Fibroblast of lung (primary cell): ENCODE measurements around the gene PCBP3. TPM values are rescaled to one million over a fixed set of nuclear protein-coding genes. Genes with fewer than 3 reads are reported as not detected.

Source experiments
- DNase-seq, 2 donors: peaks; one replicate each; pipeline versions ENCODE4 v3.0.0 to v3.0.0-alpha.2; 2010; ENCODE audit warnings: low read depth in 2 of 2
- H2AFZ ChIP-seq: 2 replicates; pipeline ENCODE4 v1.5.1; 2012; ENCODE audit warnings: low read length, control low read depth, inconsistent platforms
- H3K27ac ChIP-seq: 2 replicates; pipeline ENCODE4 v1.5.1; 2011; ENCODE audit warnings: low read length, control low read depth; ENCODE audit not compliant: insufficient read depth
- H3K27me3 ChIP-seq: 2 replicates; pipeline ENCODE4 v1.5.1; 2011; ENCODE audit warnings: mild to moderate bottlenecking, low read length; ENCODE audit not compliant: control insufficient read depth, insufficient read depth
- H3K36me3 ChIP-seq: 2 replicates; pipeline ENCODE4 v1.5.1; 2011; ENCODE audit warnings: low read length; ENCODE audit not compliant: control insufficient read depth, insufficient read depth
- H3K4me1 ChIP-seq: 2 replicates; pipeline ENCODE4 v1.5.1; 2011; ENCODE audit warnings: low read length; ENCODE audit not compliant: control insufficient read depth, insufficient read depth; ENCODE audit errors: extremely low read depth
- H3K4me2 ChIP-seq: 2 replicates; pipeline ENCODE4 v1.5.1; 2011; ENCODE audit warnings: low read length, control low read depth; ENCODE audit not compliant: insufficient read depth; ENCODE audit errors: extremely low read depth
- H3K4me3 ChIP-seq, 4 experiments: fragments of 200-600 bp in 1 of 4; sonication (generic) in 1 of 4; replicated peaks in 1 of 4; 2 replicates each; pipeline ENCODE4 v1.5.1; 2011 to 2016; ENCODE audit warnings: low read length in 4 of 4, low read depth in 3 of 4, mild to moderate bottlenecking in 3 of 4, control low read depth in 2 of 4, inconsistent platforms in 1 of 4, mixed read lengths in 1 of 4; ENCODE audit not compliant: insufficient read depth in 1 of 4; ENCODE audit errors: control extremely low read depth in 1 of 4
- H3K79me2 ChIP-seq: 2 replicates; pipeline ENCODE4 v1.5.1; 2012; ENCODE audit warnings: mild to moderate bottlenecking, low read length, inconsistent platforms; ENCODE audit not compliant: control insufficient read depth, insufficient read depth
- H3K9ac ChIP-seq: 2 replicates; pipeline ENCODE4 v1.5.1; 2011; ENCODE audit warnings: mild to moderate bottlenecking, low read length, control low read depth; ENCODE audit not compliant: insufficient read depth
- H3K9me3 ChIP-seq: 2 replicates; pipeline ENCODE4 v1.5.1; 2012; ENCODE audit warnings: low read depth, low read length; ENCODE audit not compliant: control insufficient read depth, insufficient read depth
- H4K20me1 ChIP-seq: 2 replicates; pipeline ENCODE4 v1.5.1; 2011; ENCODE audit warnings: low read length; ENCODE audit not compliant: control insufficient read depth, insufficient read depth; ENCODE audit errors: extremely low read depth
- EZH2 ChIP-seq: IDR thresholded peaks from 2 replicates; pipeline ENCODE4 v1.5.1; 2012; ENCODE audit warnings: low read length, control low read depth, mild to moderate bottlenecking; ENCODE audit errors: missing control alignments
- polyA plus RNA-seq, 2 donors: library from polyadenylated mRNA; depleted of rRNA in 1 of 2; stranded (reverse) in 1 of 2; unstranded in 1 of 2; fragments of >200 nt; gene quantifications; 2 replicates each; pipeline ENCODE4 v1.2.1, GENCODE V29; 2011 to 2012; ENCODE audit warnings: missing spikeins in 1 of 2
- total RNA-seq: library from RNA; depleted of rRNA; stranded (reverse); fragments of >200 nt; gene quantifications from 2 replicates; pipeline ENCODE4 v1.2.1, GENCODE V29; 2014
- TF ChIP-seq, protein P1 (sequence below), 2 donors: IDR thresholded peaks in 1 of 2; conservative IDR thresholded peaks in 1 of 2; 1 replicate in 1 of 2; 2 replicates in 1 of 2; pipeline ENCODE4 v1.5.1; 2011 to 2012; ENCODE audit warnings: low read length in 2 of 2, control low read depth in 1 of 2, inconsistent platforms in 1 of 2, low read depth in 1 of 2, mild to moderate bottlenecking in 1 of 2

PCBP3 gene
- total and polyA plus RNA-seq, 2 donors (not counting 1 experiment from before 2014, with no cell fraction given): 0.51 to 1.7 TPM

DNA sequence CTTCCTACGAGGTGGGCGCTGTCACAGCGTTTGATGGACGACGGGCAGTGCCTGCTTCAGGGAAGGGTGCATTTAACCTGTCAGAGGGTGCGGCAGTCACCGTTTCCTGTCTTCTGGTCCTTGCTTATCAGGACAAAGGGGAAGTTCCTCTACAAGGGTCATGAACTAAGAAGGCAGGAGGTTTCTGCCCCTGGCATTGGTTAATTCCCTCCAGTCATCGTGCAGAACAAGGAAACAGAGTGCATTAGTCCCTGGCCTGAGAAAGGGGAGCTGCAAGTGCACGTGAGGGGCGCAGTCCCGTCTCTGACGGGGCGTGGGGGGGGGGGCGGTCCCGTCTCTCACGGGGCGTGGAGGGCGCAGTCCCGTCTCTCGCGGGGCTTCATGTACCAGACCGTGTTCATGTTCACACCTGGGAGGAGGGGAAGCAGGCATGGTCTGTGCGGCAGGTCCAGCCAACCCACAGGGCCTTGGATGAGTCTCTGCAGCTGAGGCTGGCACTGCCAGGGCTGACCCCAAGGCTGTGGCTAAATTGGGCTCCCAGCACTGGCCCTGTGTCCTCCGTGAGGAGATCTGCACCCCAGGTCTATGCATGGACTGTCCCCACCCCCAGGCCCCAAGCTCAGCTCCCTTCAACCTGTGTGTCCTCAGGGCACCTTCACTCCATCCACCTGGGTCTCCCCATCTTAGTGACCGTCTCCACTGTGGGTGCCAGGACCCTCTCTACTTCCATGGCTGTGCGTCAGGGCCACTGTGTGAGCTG is 248.8 kb downstream of the PCBP3 start:
- H3K36me3 ChIP-seq: no peaks in the 10 kb centered on the region
- no peak overlapping the region for H3K27ac ChIP-seq
- H3K4me2 ChIP-seq: no peak overlapping the region
- peaks cover 4% of the 10 kb centered on the region for H3K27me3 ChIP-seq
- TF ChIP-seq EZH2: no peak
- TF ChIP-seq, protein P1, sequence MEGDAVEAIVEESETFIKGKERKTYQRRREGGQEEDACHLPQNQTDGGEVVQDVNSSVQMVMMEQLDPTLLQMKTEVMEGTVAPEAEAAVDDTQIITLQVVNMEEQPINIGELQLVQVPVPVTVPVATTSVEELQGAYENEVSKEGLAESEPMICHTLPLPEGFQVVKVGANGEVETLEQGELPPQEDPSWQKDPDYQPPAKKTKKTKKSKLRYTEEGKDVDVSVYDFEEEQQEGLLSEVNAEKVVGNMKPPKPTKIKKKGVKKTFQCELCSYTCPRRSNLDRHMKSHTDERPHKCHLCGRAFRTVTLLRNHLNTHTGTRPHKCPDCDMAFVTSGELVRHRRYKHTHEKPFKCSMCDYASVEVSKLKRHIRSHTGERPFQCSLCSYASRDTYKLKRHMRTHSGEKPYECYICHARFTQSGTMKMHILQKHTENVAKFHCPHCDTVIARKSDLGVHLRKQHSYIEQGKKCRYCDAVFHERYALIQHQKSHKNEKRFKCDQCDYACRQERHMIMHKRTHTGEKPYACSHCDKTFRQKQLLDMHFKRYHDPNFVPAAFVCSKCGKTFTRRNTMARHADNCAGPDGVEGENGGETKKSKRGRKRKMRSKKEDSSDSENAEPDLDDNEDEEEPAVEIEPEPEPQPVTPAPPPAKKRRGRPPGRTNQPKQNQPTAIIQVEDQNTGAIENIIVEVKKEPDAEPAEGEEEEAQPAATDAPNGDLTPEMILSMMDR (conservative IDR thresholded peaks at IDR 0.05 in 1 of 2, IDR thresholded peaks at IDR 0.05 in 1 of 2; ENCODE audit: low read depth in 1 of 2, low read length in 2 of 2): no peak
- H3K4me1 ChIP-seq: peaks cover 2% of the 10 kb centered on the region
- no peaks in the 10 kb centered on the region for H3K79me2 ChIP-seq
- H4K20me1 ChIP-seq: no peaks in the 10 kb centered on the region
- H3K9ac ChIP-seq: no peak overlapping the region
- H3K4me3 ChIP-seq: no peak overlapping the region
- DNase-seq: no peak
- no peaks in the 10 kb centered on the region for H3K9me3 ChIP-seq
- H2AFZ ChIP-seq: no peak overlapping the region

DNA sequence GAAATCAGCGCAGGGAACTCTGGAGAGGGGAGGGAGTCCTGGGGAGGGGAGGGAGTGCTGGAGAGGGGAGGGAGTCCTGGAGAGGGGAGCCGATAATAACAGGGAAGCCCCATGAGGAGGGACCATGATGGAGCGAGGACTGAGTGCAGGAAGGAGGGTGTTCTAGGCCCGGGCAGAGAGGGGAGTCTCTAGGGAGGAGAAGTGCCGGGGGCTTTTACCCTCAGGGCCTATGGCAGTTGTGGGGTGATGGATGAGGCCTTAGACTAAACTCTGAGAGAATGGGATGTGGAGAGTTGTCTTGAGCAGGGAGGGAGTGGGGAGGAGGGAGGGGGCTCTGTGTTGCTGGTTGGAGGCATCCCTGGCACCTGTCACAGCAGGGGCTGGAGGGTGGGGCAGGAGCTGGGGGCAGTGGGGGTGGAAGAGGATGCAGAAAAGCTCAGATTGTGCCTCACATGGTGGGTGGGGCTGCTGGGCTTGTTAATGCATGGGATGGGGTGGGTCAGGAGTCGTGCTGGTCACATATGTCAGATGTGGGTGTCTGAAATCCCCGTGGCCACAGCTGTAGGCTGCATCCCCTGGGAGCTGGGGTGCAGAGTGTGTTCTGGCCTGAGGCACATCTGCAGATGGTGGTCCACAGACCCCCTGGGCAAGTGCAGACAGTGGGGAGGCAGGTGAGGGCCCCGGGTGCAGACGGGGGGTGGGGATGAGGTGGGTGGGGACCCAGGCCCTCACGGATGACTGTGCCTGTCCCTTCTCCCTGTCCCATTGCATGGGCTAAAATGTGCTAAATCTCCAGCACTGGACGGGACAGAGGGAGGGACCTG is 249.6 kb downstream of the PCBP3 start:
- peaks cover 2% of the 10 kb centered on the region for H3K4me1 ChIP-seq
- no peak overlapping the region for H3K9ac ChIP-seq
- no peak for DNase-seq
- no peaks in the 10 kb centered on the region for H3K79me2 ChIP-seq
- H3K27me3 ChIP-seq: peaks cover 4% of the 10 kb centered on the region
- no peaks in the 10 kb centered on the region for H3K9me3 ChIP-seq
- H3K4me2 ChIP-seq: no peak overlapping the region
- H4K20me1 ChIP-seq: no peaks in the 10 kb centered on the region
- TF ChIP-seq, protein P1 (conservative IDR thresholded peaks at IDR 0.05 in 1 of 2, IDR thresholded peaks at IDR 0.05 in 1 of 2; ENCODE audit: low read depth in 1 of 2, low read length in 2 of 2): no peak
- TF ChIP-seq EZH2: no peak
- no peak overlapping the region for H2AFZ ChIP-seq
- H3K4me3 ChIP-seq: no peak overlapping the region
- H3K27ac ChIP-seq: no peak overlapping the region
- H3K36me3 ChIP-seq: no peaks in the 10 kb centered on the region

DNA sequence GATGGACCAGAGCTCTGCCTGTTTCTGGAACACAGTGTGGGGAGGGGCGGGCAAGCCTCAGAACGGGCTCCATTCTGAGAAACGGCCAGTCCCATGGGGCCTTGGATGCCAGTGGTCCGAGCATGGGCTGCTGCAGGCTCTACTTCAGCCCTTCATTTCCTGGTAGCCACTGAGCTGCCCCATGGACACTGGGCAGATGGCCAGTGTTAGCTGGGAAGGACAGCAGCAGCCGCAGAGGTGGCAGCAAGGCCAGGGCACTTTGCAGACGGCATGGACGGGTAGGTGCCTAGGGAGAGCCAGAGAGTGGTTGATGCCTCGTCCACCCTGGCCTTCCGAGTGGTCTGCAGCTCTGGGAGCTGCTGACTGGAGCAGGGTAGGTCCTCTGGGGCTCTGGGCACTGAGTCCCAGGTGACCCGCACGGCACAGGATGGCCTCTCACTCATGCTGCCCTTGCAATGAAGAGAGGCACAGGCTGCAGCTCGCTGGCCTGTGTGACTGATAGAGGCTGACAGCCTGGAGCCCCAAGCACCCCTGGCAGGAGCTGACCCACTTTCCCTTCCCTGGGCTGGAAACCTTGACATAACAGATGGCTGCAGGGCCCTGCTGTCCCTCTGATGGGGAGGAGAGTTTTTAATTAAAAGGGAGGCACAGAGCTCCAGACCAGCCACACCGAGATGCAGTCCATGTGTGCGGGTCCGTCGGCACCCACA is 250.4 kb downstream of the PCBP3 start:
- H3K4me1 ChIP-seq: peaks cover 2% of the 10 kb centered on the region

More for the DNA sequence above, 250.4 kb downstream of the PCBP3 start:
- H2AFZ ChIP-seq: no peak overlapping the region
- no peaks in the 10 kb centered on the region for H4K20me1 ChIP-seq
- peaks cover 4% of the 10 kb centered on the region for H3K27me3 ChIP-seq
- no peak overlapping the region for H3K4me3 ChIP-seq
- H3K9ac ChIP-seq: no peak overlapping the region
- H3K9me3 ChIP-seq: no peaks in the 10 kb centered on the region
- H3K27ac ChIP-seq: no peak overlapping the region
- H3K36me3 ChIP-seq: no peaks in the 10 kb centered on the region
- TF ChIP-seq, protein P1 (conservative IDR thresholded peaks at IDR 0.05 in 1 of 2, IDR thresholded peaks at IDR 0.05 in 1 of 2; ENCODE audit: low read depth in 1 of 2, low read length in 2 of 2): no peak
- H3K4me2 ChIP-seq: no peak overlapping the region
- H3K79me2 ChIP-seq: no peaks in the 10 kb centered on the region
- DNase-seq: no peak
